GM19397 (cell line): ENCODE data around the gene NSMCE3.

Experiments used
- ATAC-seq: cut with Tn5 transposase; IDR thresholded peaks from one replicate; pipeline ENCODE4 v1.9.1; 2021; ENCODE audit warnings: mild to moderate bottlenecking, moderate library complexity; ENCODE audit not compliant: unreplicated experiment

The NSMCE3 gene

DNA sequence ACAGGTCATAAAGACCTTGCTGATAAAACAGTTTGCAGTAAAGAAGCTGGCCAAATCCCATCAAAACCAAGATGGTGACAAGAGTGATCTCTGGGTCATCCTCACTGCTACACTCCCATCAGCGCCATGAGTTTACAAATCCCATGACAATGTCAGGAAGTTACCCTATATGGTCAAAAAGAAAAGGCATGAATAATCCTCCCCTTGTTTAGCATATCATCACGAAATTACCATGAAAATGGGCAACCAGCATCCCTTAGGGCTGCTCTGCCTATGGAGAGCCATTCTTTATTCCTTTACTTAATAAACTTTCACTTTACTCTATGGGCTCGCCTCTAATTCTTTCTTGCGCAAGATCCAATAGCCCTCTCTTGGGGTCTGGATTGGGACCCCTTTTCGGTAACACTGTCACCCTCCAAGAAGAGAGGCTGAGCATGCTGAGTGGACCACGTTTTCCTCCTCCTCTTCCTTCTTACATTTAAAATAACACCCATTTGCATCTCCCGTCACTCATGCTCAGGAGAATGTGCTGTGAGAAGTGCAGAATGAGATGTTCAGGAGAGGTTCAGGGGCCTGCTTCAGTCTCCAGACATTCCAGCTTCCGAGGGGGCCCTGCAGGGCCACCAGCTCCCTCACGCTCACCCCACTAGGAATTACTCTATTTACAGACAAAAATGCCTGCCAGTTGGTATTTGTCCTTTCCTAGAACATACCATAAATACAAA is 47.3 kb downstream of the NSMCE3 start:
- no peak for ATAC-seq

DNA sequence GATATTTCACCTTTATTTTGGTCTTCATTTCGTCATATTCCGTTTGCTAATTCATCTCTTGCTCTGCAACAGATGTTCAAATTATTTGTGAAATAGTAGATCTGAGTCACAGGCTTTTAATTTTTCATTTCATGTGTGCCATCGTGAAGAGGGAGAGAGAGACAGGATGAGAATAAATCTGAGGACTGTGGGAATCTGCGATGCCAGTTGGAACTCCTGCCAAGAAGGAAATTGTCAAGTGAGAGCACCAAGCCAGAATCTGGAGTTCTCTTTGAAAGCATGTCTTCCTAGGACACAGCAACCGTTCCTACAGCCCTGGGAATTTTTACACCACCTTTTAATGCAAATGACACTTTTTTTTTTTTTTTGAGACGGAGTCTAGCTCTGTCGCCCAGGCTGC is 48.8 kb downstream of the NSMCE3 start:
- ATAC-seq, result no peak

DNA sequence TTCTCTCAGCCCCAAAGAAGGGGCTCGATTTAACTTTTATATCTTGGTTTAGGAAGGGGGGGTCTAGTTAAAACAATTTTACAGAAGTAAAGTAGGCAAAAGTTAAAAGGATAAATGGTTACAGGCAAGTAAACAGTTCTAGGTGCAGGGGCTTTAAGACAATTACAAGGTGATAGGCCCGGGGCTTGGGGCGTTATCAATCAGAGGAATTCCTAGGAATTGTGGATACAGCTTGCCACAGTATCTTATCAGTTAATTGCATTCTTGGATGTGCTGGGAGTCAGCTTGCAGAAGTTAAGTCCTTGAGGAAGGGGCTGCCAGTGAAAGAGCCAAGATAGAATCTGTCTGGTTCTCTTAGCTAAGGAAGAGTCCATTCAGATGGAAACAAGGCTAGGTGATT is 52.7 kb downstream of the NSMCE3 start:
- ATAC-seq, result no peak
